K562 (cell line): ENCODE data around the gene POLDIP3. TPM values are rescaled to one million over a fixed set of nuclear protein-coding genes. Genes with fewer than 3 reads are reported as not detected.

Experiments
- ATAC-seq: fragments of 200-7000 bp; cut with Tn5 transposase; 3 replicates; pipeline ENCODE4 v1.9.1; 2020; ENCODE audit warnings: moderate library complexity
- BruUV-seq: library from RNA; stranded (reverse); fragments of 400-500 nt; replicated peaks from 2 replicates; lab custom pipeline; 2021; lab: Mats Ljungman, UMichigan
- CTCF ChIA-PET: fragments of 300-600 bp; formaldehyde crosslinking; extraction: SDS; loops from one replicate; lab custom pipeline; 2021; ENCODE audit warnings: low intra/inter-chr PET ratio; lab: Yijun Ruan, JAX
- POLR2A ChIA-PET: fragments of 300-600, 350-650 bp; sonication (Branson Sonifier 250); formaldehyde crosslinking; extraction: SDS; loops from one replicate; lab custom pipeline; 2021; ENCODE audit warnings: antibody characterized with exemption, inconsistent platforms; lab: Yijun Ruan, JAX
- DNase-seq, 4 experiments: peaks; one replicate each; pipeline versions ENCODE4 v3.0.0 to v3.0.0-alpha.2; 2011 to 2018; ENCODE audit warnings: low spot score in 3 of 4, mixed read lengths in 3 of 4; ENCODE audit errors: extremely low read depth in 1 of 4
- FAIRE-seq: peaks from 2 replicates; lab custom pipeline; 2011; peaks lifted over from hg19 to GRCh38; lab: Jason Lieb, UNC
- H2AFZ ChIP-seq: 2 replicates; pipeline ENCODE4 v1.6.0; 2011; ENCODE audit warnings: low read depth, low read length, control low read depth, inconsistent platforms
- H3K27ac ChIP-seq: fragments of 200-600 bp; 3 replicates; pipeline ENCODE4 v1.8.0; 2011; ENCODE audit warnings: low read depth, mild to moderate bottlenecking, control low read depth, inconsistent platforms, low read length, moderate library complexity, mixed read lengths; ENCODE audit errors: extremely low read depth
- H3K27me3 ChIP-seq, 2 experiments: fragments of 300-600 bp in 1 of 2; 2 replicates in 1 of 2; 3 replicates in 1 of 2; pipeline versions ENCODE4 v1.6.0 to v1.8.0; 2011; ENCODE audit warnings: inconsistent platforms in 2 of 2, low read length in 2 of 2, mild to moderate bottlenecking in 1 of 2, mixed read lengths in 1 of 2, moderate library complexity in 1 of 2; ENCODE audit not compliant: control insufficient read depth in 2 of 2, insufficient read depth in 2 of 2
- H3K36me3 ChIP-seq: fragments of 300-600 bp; 3 replicates; pipeline ENCODE4 v1.8.0; 2011; ENCODE audit warnings: mild to moderate bottlenecking, low read length, inconsistent platforms; ENCODE audit not compliant: control insufficient read depth, insufficient read depth
- H3K4me1 ChIP-seq, 2 experiments: fragments of 200-600 bp in 1 of 2; replicated peaks in 1 of 2; 2 replicates in 1 of 2; 3 replicates in 1 of 2; pipeline versions ENCODE4 v1.5.1 to v1.8.0; 2011; ENCODE audit warnings: inconsistent platforms in 2 of 2, low read length in 2 of 2, mild to moderate bottlenecking in 1 of 2, mixed read lengths in 1 of 2, moderate library complexity in 1 of 2; ENCODE audit not compliant: control insufficient read depth in 2 of 2, insufficient read depth in 2 of 2
- H3K4me2 ChIP-seq: 2 replicates; pipeline ENCODE4 v1.6.1; 2011; ENCODE audit warnings: low read length, control low read depth, inconsistent platforms, mixed read lengths; ENCODE audit not compliant: insufficient read depth
- H3K4me3 ChIP-seq: fragments of 200-600 bp; sonication (generic), shearing (Covaris generic); 2 replicates; pipeline ENCODE4 v1.5.1; 2016; ENCODE audit warnings: control low read depth, inconsistent platforms
- H3K79me2 ChIP-seq: fragments of 200-600 bp; 3 replicates; pipeline ENCODE4 v1.8.0; 2011; ENCODE audit warnings: low read length, inconsistent platforms; ENCODE audit not compliant: control insufficient read depth, insufficient read depth
- H3K9ac ChIP-seq, 2 experiments: 2 replicates each; pipeline versions ENCODE4 v1.6.0 to v1.6.1; 2011; ENCODE audit warnings: low read depth in 2 of 2, low read length in 2 of 2, control low read depth in 1 of 2, inconsistent platforms in 1 of 2, mild to moderate bottlenecking in 1 of 2, mixed read lengths in 1 of 2; ENCODE audit not compliant: insufficient read depth in 1 of 2
- H3K9me1 ChIP-seq: one replicate; pipeline ENCODE4 v1.6.0; 2011; ENCODE audit warnings: inconsistent platforms, mild to moderate bottlenecking, low read length, moderate library complexity; ENCODE audit not compliant: control insufficient read depth, insufficient read depth
- H3K9me3 ChIP-seq: replicated peaks from 2 replicates; pipeline ENCODE4 v1.5.1; 2011; ENCODE audit warnings: low read depth, low read length, inconsistent platforms; ENCODE audit not compliant: control insufficient read depth, insufficient read depth
- H4K20me1 ChIP-seq: replicated peaks from 2 replicates; pipeline ENCODE4 v1.6.1; 2011; ENCODE audit warnings: low read length, inconsistent platforms, mixed read lengths; ENCODE audit not compliant: control insufficient read depth, insufficient read depth
- KDM2B ChIP-seq: fragments of 250-450 bp; sonication (Bioruptor Pico); IDR thresholded peaks from 2 replicates; pipeline ENCODE4 v1.8.0; 2021; ENCODE audit warnings: mild to moderate bottlenecking, moderate library complexity
- LEF1 ChIP-seq: fragments of 450-650 bp; IDR thresholded peaks from 2 replicates; pipeline ENCODE4 v1.6.1; 2016; ENCODE audit warnings: mild to moderate bottlenecking
- PKNOX1 ChIP-seq: fragments of 450-650 bp; IDR thresholded peaks from 2 replicates; pipeline ENCODE4 v1.6.1; 2016
- RNF219 ChIP-seq: fragments of 250-450 bp; sonication (Bioruptor Pico); IDR thresholded peaks from 2 replicates; pipeline ENCODE4 v1.5.0; 2022; ENCODE audit warnings: mild to moderate bottlenecking
- ZNF384 ChIP-seq: IDR thresholded peaks from 2 replicates; pipeline ENCODE4 v1.6.1; 2012; ENCODE audit warnings: low read depth, low read length, improper control_type of control experiment
- ZNF584 ChIP-seq: fragments of 200-800 bp; sonication (Bioruptor generic); IDR thresholded peaks from 2 replicates; pipeline ENCODE4 v1.6.1; 2016; ENCODE audit warnings: low read depth, mild to moderate bottlenecking, missing genetic modification characterization, missing compliant biosample characterization
- WGBS: fragments of 100-300 bp; shearing (Covaris generic); methylation state at CpG from one replicate; pipeline ENCODE4 v1.1.6; 2016; ENCODE audit warnings: low coverage, mixed read lengths; ENCODE audit not compliant: insufficient coverage; ENCODE audit errors: missing lambda C conversion rate; 5-methylcytosine and 5-hydroxymethylcytosine counted together
- in situ Hi-C: fragments of 300-500 bp; cut with MboI; formaldehyde crosslinking; loops from 4 replicates; pipeline ENCODE4 v1.15.0; 2018; ENCODE audit warnings: inconsistent platforms, mixed read lengths
- intact Hi-C: fragments of 100-400 bp; cut with micrococcal nuclease; formaldehyde crosslinking; loops from 2 replicates; pipeline ENCODE4 v1.14.2; 2022
- polyA plus RNA-seq, 8 experiments: library from polyadenylated mRNA; depleted of rRNA in 4 of 8; stranded (reverse) in 5 of 8; unstranded in 3 of 8; fragments of >200 nt; fragmentation: Nextera tagmentation in 2 of 8; fragmentation: Illumina TruSeq in 1 of 8; extraction: Ambion mirVana in 2 of 8; extraction: Trizol in 1 of 8; gene quantifications; 2 replicates each; pipeline versions ENCODE4 v1.2.1 to v1.2.3, GENCODE V29; 2011 to 2014; ENCODE audit warnings: inconsistent platforms in 1 of 8, missing spikeins in 1 of 8
- total RNA-seq, 7 experiments: library from RNA; depleted of rRNA in 6 of 7; stranded (reverse); fragments of >200 nt in 6 of 7; fragmentation: Illumina TruSeq in 2 of 7; extraction: Trizol in 2 of 7; gene quantifications; 2 replicates each; pipeline versions ENCODE4 v1.2.1 to v1.2.3, GENCODE V29; 2011 to 2021; ENCODE audit warnings: low replicate concordance in 1 of 7

The POLDIP3 gene
- total and polyA plus RNA-seq, 9 of the 15 experiments (the other 6 are each of a cell fraction or from before 2014, with no cell fraction given) = 14.3 to 53.0 (median 26.3) TPM

GRCh38 chr22:42547562-42547961 lies 67.1 kb downstream of the POLDIP3 start:
- Histone ChIP-seq H3K36me3 (no peaks in the 10 kb centered on the region), H3K4me1 (peaks cover 9 to 16% of the 10 kb centered on the region in 2 experiments; a peak in 4 of 5 replicates), H3K9ac (no peak overlapping the region), H2AFZ (no peak overlapping the region), H4K20me1 (no peaks in the 10 kb centered on the region), H3K9me1 (no peaks in the 10 kb centered on the region), H3K4me3 (no peak overlapping the region), H3K27ac (no peak overlapping the region), H3K4me2 (no peak overlapping the region), H3K79me2 (no peaks in the 10 kb centered on the region), H3K27me3 (no peaks in the 10 kb centered on the region), H3K9me3 (no peaks in the 10 kb centered on the region)
- ATAC-seq (no peak), DNase-seq (no peak), FAIRE-seq (no peak)
- intact Hi-C loops (no loop called here), in situ Hi-C loops (no loop called here)
- WGBS = 32% methylated on average over 8 of the region's 9 CpGs
- ChIA-PET POLR2A (no interaction called here), CTCF (interaction anchor here (0.6 kb wide), 1 partner anchor 25 kb away, joined by 4 read pairs; no protein-coding TSS in a partner anchor)
- no TSS peak for BruUV-seq
- TF ChIP-seq ZNF584 (CRISPR knock-in tag) = no peak
- no peak for TF ChIP-seq LEF1
- TF ChIP-seq ZNF384 = peak; percentile 56
- TF ChIP-seq RNF219 (CRISPR knock-in tag) = no peak
- TF ChIP-seq KDM2B = no peak
- peak; percentile 61 for TF ChIP-seq PKNOX1
